HG03469 (cell line): Measurements from ENCODE around the gene SUPT3H.

Experiments
- ATAC-seq: cut with Tn5 transposase; IDR thresholded peaks from one replicate; pipeline ENCODE4 v1.9.1; 2021; ENCODE audit warnings: mild to moderate bottlenecking, moderate library complexity, moderate number of reproducible peaks; ENCODE audit not compliant: unreplicated experiment

SUPT3H gene

DNA sequence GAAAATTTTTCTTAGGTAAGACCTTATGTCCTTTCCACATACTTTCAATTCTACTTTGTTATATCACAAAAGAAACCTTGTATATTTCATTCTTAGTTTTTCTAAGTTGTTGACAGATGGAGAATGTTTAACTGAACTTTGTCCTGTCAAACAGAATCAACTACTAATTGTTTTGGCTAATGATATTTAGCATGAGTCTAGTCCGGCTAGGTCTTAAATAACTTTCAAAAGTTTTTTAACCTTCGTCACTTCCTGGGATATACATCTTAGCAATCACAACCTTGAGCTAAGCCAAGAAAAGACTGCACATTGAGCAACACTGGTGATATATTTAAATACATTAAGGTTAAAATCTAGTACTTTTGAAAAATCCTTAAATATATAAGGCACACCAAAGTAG lies 112.5 kb downstream of the SUPT3H start:
- no peak for ATAC-seq

DNA sequence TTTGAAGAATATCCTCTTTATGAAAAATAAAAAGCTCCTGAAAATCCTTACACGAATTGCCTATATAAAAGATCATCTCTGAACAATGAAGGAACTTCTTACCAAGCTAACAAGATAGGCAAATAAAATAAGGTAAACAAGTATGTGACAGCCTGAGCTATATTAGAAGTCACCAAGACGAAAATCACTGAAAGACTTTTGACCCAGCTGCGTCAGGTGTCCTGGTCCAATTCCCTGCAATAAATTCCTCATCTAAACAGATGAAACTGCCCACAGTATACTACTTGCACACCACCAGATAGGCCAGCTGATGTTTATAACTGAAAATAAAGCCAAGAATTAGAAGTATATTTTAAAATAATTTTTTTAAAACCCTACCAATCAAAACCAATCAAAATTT lies 117.0 kb downstream of the SUPT3H start:
- no peak for ATAC-seq

DNA sequence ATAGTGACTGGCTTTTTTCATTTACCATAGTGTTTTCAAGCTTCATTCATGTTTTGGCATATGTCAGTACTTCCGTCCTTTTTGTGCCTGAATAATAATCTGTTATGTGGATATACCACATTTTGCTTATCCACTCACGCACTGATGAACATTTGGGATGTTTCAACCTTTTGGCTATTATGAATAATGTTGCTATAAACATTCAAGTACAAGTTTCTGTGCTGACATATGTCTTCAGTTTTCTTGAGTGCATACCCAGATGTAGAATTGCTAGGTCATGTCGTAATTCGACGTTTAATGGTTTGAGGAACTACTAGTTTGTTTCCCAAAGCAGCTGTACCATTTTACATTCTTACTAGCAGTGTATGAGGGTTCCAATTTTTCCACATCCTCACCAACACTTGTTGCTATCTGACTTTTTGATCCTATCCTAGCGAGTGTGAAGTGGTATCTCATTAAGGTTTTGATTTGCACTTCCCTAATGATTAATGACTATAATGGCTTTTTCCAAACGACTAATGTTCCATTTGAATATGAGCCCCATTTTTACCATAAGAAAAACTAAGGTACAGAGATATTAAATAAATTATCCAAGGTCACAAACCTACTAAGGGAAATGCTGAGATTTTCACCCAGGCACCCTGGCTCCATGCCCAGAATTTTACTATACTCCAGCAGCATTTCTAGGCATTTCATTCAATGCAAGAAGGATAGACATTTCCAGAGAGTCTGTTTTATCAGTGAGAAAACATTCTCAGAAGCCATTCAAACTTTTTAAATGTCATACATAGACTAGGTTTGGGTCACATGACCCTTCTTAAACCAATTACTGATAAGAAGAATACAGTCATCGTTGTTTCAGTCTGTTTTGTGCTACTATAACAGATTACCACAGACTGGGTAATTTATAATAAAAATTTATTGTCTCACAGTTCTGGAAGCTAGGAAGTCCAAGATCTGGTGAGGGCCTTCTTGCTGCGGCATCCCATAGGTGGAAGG lies 120.7 kb downstream of the SUPT3H start:
- no peak for ATAC-seq

DNA sequence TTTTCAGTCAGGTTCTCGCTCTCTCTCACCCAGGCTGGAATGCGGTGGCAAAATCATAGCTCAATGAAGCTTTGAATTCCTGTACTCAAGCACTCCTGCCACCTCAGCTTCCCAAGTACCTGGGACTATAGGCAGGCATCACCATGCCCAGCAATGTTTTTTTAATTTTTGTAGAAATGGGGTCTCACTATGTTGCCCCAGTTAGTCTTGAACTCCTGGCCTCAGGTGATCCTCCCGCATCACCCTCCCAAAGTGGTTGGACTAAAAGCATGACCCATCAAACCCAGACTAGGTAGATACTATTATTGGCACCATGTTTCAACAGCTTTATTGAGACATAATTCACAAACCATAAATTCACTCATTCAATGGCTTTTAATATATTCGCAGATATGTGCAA lies 122.3 kb downstream of the SUPT3H start:
- no peak for ATAC-seq

DNA sequence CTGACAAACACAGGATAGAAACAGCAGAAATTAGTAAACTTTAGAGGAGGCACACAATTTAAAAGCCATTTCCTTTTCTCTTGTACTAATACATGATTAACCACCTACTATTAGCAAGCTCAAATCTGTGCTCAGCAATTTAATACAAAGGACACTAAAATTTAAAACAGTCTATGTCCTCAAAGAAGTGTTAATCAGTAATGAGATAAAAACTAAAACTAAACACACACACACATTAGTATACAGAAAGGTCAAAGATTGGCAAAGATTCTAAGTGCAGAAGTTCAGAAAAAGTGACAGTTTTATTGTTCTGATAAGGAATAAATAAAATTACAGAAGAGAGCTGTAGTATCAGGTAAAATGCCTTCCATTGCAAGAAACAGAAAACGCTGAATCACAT lies 123.5 kb downstream of the SUPT3H start:
- no peak for ATAC-seq

DNA sequence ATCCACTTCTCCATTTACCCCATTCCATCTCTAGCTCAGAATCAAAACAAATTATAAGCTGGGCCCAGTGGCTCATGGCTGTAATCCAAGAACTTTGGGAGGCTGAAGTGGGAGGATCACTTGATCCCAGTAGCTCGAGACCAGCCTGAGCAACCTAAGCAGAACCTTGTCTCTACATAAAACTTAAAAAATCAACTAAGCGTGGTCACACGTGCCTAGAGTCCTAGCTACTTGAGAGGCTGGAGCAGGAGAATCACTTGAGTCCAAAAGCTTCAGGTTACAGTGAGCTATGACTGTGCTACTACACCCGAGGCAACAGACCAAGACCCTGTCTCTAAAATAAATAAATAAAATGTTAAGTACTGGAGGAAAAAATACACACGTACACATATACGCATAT lies 124.3 kb downstream of the SUPT3H start:
- no peak for ATAC-seq

DNA sequence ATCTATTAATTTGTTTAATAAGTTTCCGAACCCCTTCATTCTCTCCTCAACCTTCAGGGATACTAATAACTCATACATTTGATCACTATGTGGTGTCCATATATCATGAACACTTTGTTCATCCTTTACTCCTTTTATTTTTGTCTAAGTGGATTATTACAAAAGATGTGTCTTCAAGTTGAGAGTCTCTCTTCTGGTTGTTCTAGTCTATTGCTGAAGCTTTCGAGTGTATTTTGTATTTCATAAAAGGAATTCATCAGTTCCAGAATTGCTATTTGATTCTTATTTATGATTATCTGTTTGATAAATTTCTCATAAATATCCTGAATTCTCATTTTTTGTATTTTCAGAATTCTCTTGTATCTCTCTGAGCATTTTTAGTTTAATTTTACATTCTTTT lies 146.1 kb downstream of the SUPT3H start:
- no peak for ATAC-seq

DNA sequence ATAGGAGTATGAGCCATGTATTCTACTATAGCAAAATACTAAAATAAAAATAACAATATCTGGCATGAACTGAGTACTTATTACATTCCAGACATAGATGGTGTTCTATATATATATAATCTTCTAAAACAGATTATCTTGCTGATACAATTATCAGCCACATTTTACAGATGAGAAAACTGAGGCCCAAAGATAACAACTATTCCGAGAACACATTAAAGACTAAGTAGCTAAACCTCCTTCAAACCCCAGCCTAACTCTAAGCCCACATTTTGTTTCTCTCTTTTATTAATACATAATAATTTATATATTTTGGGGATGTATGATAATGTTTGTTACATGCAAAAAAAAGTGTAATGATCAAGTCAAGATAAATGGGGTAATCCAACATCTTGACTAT lies 148.3 kb downstream of the SUPT3H start:
- no peak for ATAC-seq

DNA sequence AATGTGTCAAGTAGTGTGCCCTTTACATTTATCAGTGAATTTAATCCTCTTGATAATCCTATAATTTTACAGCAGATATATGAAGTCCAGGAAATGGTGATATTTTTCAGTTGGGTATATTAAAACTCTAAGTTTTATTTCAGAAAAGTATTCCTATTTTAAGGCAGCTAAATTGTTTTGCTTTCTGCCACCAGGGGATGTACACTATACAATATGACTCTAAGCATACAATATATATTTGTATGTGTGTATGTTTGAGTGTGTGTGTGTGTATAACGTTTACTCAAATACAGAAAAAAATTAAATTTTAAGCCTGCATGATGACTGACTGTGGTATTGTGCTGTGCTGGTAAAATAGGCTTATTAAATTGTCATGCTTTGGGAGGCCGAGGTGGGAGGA lies 151.7 kb downstream of the SUPT3H start:
- no peak for ATAC-seq

DNA sequence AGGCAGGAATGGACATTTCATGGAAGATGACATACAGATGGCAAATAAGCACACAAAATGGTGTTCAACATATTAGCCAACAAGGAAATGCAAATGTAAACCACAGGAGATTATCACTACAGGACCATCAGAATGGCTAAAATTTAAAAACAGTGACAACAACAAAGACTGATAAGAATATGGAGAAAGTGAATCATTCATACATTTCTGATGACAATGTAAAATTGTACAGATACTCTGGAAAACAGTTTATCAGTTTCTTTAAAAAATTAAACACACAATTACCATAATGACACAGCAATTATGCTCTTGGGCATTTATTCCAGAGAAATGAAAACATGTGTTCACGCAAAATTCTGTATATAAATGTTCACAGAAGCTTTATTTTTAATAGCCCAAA lies 155.4 kb downstream of the SUPT3H start:
- ATAC-seq, result no peak

DNA sequence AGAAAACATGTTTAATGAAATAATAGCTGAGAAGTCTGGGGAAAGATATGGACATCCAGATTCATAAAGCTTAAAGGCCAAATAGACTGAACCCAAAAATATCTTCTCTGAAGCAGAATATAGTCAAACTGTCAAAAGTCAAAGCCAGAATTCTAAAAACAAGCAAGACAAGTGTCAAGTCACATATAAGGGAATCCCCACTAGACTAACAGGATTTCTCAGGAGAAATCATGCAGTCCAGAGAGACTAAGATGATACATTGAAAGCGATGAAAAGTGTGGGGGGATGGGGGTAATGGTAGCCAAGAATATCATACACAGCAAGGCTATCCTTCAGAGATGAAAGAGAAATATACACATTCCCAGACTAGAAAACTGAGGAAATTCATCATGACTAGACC lies 162.0 kb downstream of the SUPT3H start:
- ATAC-seq, result no peak

DNA sequence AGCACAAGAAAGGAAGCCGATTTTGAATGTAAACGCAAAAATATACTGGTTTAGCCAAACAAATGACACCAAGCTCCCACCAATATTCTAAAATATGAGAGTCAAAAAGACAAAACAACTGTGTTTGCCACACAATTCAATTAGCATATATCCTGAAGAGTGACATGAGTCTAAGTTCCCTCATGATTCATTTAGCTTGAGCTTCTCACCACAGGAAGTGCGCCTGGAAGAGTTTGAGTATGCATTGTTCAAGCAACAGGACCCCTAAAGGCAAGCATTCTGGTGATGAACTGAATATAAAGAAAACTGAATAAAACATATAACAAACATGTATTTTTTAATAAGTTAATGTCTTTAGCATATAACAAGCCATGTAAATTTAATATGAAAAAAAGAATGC lies 164.8 kb downstream of the SUPT3H start:
- no peak for ATAC-seq

DNA sequence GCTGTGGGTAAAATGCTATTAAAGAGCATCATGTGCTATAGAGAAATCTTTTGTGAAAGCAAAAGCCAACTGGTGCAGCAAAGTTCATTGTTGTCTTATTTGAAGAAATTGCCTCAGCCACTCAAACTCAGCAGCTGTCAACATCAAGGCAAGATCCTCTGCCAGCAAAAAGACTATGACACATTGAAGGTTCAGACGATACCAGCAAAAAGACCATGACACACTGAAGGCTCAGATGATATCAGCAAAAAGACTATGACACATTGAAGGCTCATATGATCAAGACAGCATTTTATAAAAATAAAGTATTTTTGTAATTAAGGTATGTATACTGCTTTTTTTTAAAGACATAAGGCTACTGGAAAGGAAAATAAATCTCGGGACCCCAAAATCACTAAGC lies 168.0 kb downstream of the SUPT3H start:
- ATAC-seq, result no peak

DNA sequence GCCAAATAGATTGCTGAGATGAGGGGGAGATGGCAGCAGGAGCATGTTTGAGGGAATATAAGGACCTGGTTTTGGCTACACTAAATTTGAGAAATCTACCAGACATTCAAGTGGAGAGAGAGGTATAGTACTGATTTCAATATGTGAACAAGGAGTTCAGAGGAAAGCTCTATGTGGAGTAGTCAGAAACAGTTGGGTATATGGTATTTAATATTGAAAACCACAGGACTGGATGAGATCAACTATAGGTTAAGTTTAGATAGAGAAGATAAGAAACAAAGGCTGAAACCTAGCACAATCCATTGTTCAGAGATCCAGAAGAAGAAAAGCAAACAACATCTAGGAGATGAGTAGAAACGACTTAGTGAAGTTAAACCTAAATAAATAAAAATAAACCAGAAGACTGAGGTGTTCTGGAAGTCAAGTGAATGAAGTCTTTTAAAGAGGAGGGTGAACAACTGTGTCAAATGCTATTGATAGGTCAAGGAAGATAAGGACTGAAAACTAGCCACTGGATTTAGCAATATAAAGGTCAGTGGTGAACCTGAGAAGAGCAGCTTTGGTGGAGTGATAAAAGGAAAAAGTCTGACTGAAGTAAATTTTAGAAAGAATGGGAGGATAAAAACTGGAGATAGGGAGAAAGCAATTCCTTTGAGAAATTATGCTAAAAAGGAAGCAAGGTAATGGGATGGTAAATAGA lies 170.8 kb downstream of the SUPT3H start:
- ATAC-seq, result no peak

DNA sequence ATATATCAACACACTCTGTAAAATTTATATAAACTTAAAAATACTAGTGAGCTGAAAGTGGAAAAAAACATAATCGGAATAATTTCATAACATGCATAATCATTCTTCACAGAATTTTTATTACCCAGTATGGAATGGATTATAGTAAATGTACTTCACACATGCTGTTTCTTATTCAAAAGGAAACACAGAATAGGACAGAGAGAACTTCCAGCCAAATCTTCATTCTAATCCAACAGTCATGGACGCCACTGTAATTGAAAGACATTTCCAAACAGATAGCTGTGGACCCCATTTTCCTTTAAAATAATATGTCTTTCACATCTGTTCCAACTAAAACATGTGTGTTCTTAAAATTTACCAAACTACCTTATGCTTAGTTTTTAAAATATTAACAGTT lies 176.2 kb downstream of the SUPT3H start:
- no peak for ATAC-seq

DNA sequence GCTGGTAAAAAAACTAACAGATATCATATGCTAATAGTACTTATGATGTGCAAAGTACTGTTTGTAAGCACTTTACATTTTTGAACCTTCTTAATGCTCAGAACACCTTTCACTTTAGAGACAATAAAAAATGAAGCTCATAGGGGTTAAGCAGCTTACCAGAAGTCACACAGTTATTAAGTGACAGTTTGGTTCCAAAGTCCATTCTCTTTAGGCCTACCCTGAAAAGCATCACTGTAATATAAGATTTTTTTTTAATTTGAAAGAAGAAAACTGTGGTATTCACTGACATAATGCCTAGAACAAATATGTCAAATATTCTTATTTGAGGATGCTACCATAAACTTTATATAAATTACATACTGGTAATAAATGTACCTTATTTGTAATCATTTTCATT lies 177.2 kb downstream of the SUPT3H start:
- ATAC-seq, result no peak

DNA sequence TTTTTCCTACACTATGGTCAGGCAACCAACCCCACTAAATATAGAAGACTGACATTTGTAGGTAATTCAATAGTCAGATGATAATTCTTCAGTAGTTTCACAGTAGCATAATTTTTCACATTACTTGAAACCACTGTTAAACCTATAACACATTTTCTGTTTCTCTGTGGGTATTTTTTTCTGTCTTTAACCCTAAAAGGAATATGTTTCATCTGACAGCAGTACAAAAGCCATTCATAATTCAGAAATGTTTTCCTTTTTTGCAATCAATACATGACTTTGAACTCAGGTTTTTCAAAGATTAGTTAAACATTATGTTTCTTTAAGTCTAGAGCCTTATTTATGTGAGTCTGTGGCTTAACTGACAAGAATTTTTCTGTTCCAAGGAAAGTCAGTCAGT lies 178.2 kb downstream of the SUPT3H start:
- no peak for ATAC-seq

DNA sequence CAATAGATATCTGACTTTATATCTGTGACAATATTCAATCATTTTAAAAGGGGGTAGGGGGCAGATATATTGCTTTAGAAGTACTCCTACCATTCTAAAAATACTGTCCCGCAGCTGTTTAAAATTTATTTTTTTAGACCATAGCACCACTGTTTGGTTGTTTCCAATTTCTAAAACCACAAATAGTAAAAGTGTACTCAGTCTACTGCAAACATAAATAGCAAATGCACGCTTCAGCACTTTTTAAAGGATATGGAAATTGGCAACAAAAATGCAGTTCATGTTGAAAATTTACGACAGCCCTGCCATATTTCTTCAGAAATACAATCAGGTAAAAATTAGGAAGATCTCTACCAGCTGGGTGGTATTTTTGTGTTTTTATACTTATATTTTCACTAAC lies 181.6 kb downstream of the SUPT3H start:
- ATAC-seq, result no peak

DNA sequence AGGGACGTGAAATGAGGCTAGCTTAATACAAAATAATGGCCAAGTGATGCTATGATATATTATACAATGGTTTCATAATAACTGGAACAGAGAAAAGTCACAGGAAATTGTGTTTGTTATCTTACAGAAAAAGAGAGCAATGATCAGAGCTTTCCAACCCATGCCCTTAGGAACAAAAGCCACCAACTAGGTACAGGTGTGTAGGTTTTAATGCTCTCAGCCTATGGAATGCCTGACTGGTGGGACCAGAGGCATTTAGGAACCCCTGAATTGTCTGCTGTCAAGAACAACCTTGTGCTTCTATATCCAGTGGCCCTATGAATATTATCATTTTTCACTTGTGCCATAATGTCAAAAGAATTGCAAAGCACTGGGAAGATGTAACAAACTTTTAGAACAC lies 182.6 kb downstream of the SUPT3H start:
- no peak for ATAC-seq

DNA sequence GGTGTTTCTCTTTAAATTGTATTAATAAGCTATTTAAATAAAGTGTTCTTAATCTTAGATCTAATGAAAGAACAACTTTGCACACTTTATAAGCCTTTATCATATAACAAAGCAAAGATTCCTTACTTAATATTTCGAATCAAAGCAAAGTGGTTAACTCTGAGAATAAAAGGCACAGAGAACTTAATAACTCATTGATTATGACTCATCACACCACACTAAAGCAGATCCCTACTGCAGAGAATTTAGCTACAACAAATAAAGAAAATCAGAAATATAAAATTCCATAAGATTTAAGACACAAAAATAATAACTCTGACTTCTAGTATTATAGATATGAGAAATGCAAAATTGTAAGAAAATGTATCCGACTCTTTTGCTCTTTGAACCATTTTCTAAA lies 185.2 kb downstream of the SUPT3H start:
- no peak for ATAC-seq

DNA sequence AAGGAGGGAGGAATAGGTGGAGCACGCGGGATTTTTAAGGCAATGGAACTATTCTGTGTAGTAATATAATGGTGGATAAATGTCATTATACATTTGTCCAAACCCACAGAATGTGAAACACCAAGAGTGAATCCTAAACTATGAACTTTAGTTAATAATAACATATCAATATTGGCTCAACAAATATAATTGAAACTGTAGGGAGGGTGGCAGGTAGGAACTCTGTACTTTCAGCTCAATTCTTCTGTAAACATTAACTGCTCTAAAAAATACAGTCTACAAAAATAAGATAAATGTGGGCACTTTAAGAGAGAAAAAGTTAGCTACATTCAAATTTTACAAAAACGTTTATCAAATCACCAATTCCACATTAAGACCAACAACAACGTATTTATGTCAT lies 186.3 kb downstream of the SUPT3H start:
- ATAC-seq, result no peak

DNA sequence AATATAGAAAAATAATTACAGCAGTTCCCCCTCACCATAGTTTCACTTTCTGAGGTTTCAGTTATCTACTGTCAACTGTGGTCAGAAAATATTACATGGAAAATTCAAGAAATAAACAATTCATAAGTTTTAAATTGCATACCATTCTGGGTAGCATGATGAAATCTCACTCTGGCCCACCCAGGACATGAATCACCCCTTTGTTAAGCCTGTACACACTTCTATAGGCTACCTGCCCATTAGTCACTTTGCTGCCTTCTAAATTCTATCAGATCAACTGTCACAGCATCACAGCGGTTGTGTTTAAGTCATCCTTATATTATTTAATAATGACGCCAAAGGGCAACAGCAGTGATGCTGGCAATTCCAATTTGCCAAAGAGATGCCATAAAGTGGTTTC lies 189.9 kb downstream of the SUPT3H start:
- no peak for ATAC-seq
